Right lung (tissue), 5 donors: ENCODE measurements around the gene COL2A1. TPM values are rescaled to one million over a fixed set of nuclear protein-coding genes. Genes with fewer than 3 reads are reported as not detected.

Experiments
- polyA plus RNA-seq, 5 donors: library from polyadenylated mRNA; unstranded; fragments of 120-200 nt; gene quantifications; one replicate each; pipeline versions ENCODE4 v1.2.1 to v1.2.3, GENCODE V29; 2013; ENCODE audit warnings: inconsistent platforms in 1 of 5, low replicate concordance in 1 of 5; ENCODE audit not compliant: insufficient read length in 5 of 5, insufficient read depth in 1 of 5

The COL2A1 gene
- polyA plus RNA-seq, 5 donors = 60.4 to 78.4 (median 67.3) TPM

Other genes starting within 250 kb of the COL2A1 start
- gene RAPGEF3, start 245.6 kb downstream of the COL2A1 start, polyA plus RNA-seq = 10 to 100 TPM; 11.2 to 20.3 (median 16.1) TPM
- 10 to 100 TPM; 14.7 to 19.4 (median 16.4) TPM for gene SLC48A1, start 231.2 kb downstream of the COL2A1 start, polyA plus RNA-seq
- gene HDAC7, start 184.6 kb downstream of the COL2A1 start, polyA plus RNA-seq = 10 to 100 TPM; 66.6 to 97.5 (median 85.7) TPM
- 1 to 10 TPM; 1.2 to 1.9 (median 1.6) TPM for gene VDR, start 99.5 kb downstream of the COL2A1 start, polyA plus RNA-seq
- gene TMEM106C, start 40.9 kb downstream of the COL2A1 start, polyA plus RNA-seq = 100 to 1,000 TPM in 3 of 5 donors, 10 to 100 TPM in 2; 74.9 to 110 (median 109) TPM
- 10 to 100 TPM; 19.1 to 28.8 (median 26.5) TPM for gene SENP1, start 101.6 kb upstream of the COL2A1 start, polyA plus RNA-seq
- gene PFKM, start 114.9 kb upstream of the COL2A1 start, polyA plus RNA-seq = 10 to 100 TPM; 68.4 to 95.8 (median 81.3) TPM
- gene ASB8, start 153.0 kb upstream of the COL2A1 start, polyA plus RNA-seq = 10 to 100 TPM; 31.6 to 43.2 (median 37.5) TPM
- gene CCDC184, start 179.2 kb upstream of the COL2A1 start, polyA plus RNA-seq = under 1 TPM in 4 of 5 donors, not detected in 1; 0.06 to 0.33 (median 0.24) TPM
- 1 to 10 TPM in 2 of 5 donors, under 1 TPM in 3; 0.42 to 1.3 (median 0.86) TPM for gene OR10AD1, start 198.8 kb upstream of the COL2A1 start, polyA plus RNA-seq